GM12878 (cell line): ENCODE measurements around the gene PTPN22. TPM values are rescaled to one million over a fixed set of nuclear protein-coding genes. Genes with fewer than 3 reads are reported as not detected.

ENCODE experiments used
- BHLHE40 ChIP-seq, 2 experiments: fragments of 450-650 bp in 1 of 2; IDR thresholded peaks; 2 replicates each; pipeline ENCODE4 v1.6.1; 2011 to 2017; ENCODE audit warnings: low read depth in 2 of 2, borderline replicate concordance in 1 of 2, improper control_type of control experiment in 1 of 2, low read length in 1 of 2, mild to moderate bottlenecking in 1 of 2
- CEBPB ChIP-seq, 2 experiments: fragments of 150-350 bp in 1 of 2; IDR thresholded peaks; 2 replicates each; pipeline ENCODE4 v1.6.1; 2012 to 2014; ENCODE audit warnings: low read depth in 2 of 2, low read length in 2 of 2, borderline replicate concordance in 1 of 2, inconsistent platforms in 1 of 2
- IKZF1 ChIP-seq: fragments of 450-650 bp; conservative IDR thresholded peaks from 2 replicates; pipeline ENCODE4 v1.6.1; 2017; ENCODE audit warnings: antibody characterized with exemption, mild to moderate bottlenecking
- MTA2 ChIP-seq: fragments of 450-650 bp; IDR thresholded peaks from 2 replicates; pipeline ENCODE4 v1.6.1; 2016; ENCODE audit warnings: low read depth, mild to moderate bottlenecking, moderate library complexity
- NBN ChIP-seq: fragments of 450-650 bp; IDR thresholded peaks from 2 replicates; pipeline ENCODE4 v1.6.1; 2016
- NFIC ChIP-seq: IDR thresholded peaks from 2 replicates; pipeline ENCODE4 v1.6.1; 2012; ENCODE audit warnings: low read depth, mild to moderate bottlenecking, inconsistent platforms, low read length, moderate library complexity
- NRF1 ChIP-seq: conservative IDR thresholded peaks from 2 replicates; pipeline ENCODE4 v1.6.1; 2011; ENCODE audit warnings: mild to moderate bottlenecking, low read depth, low read length, improper control_type of control experiment
- PAX8 ChIP-seq: fragments of 450-650 bp; IDR thresholded peaks from 2 replicates; pipeline ENCODE4 v1.6.1; 2017; ENCODE audit warnings: mild to moderate bottlenecking, moderate library complexity
- RCOR1 ChIP-seq: conservative IDR thresholded peaks from 2 replicates; pipeline ENCODE4 v1.6.1; 2012; ENCODE audit warnings: low read depth, low read length, improper control_type of control experiment
- SREBF1 ChIP-seq: IDR thresholded peaks from 2 replicates; pipeline ENCODE4 v1.6.1; 2012; ENCODE audit warnings: mild to moderate bottlenecking, low read length
- STAT3 ChIP-seq: IDR thresholded peaks from 2 replicates; pipeline ENCODE4 v1.6.1; 2011; ENCODE audit warnings: low read depth, low read length, improper control_type of control experiment
- TAF1 ChIP-seq: IDR thresholded peaks from 2 replicates; pipeline ENCODE4 v1.6.1; 2011; ENCODE audit warnings: mild to moderate bottlenecking, low read depth, low read length, borderline replicate concordance
- TARDBP ChIP-seq: IDR thresholded peaks from 2 replicates; pipeline ENCODE4 v1.6.1; 2016; ENCODE audit warnings: borderline replicate concordance
- ZSCAN29 ChIP-seq: fragments of 450-650 bp; IDR thresholded peaks from 2 replicates; pipeline ENCODE4 v1.6.1; 2017; ENCODE audit warnings: mild to moderate bottlenecking, moderate library complexity
- polyA plus RNA-seq, 11 experiments: library from polyadenylated mRNA; depleted of rRNA in 4 of 11; unstranded in 6 of 11; stranded (reverse) in 5 of 11; fragments of >200 nt; fragmentation: Nextera tagmentation in 4 of 11; fragmentation: Illumina TruSeq in 1 of 11; extraction: Ambion mirVana in 4 of 11; extraction: Trizol in 1 of 11; gene quantifications; 1 replicate in 1 of 11; 2 replicates in 10 of 11; pipeline versions ENCODE4 v1.2.1 to v1.2.3, GENCODE V29; 2011 to 2016; ENCODE audit warnings: inconsistent platforms in 2 of 11, missing spikeins in 2 of 11, low read depth in 1 of 11
- total RNA-seq, 4 experiments: library from RNA; depleted of rRNA in 3 of 4; stranded (reverse); fragments of >200 nt in 3 of 4; fragmentation: Illumina TruSeq in 1 of 4; extraction: Trizol in 1 of 4; gene quantifications; 2 replicates each; pipeline versions ENCODE4 v1.2.1 to v1.2.3, GENCODE V29; 2013 to 2021
- TF ChIP-seq, protein P1 (sequence below): fragments of 150-350 bp; IDR thresholded peaks from 2 replicates; pipeline ENCODE4 v1.6.1; 2014; ENCODE audit warnings: mild to moderate bottlenecking, low read depth, low read length
- TF ChIP-seq, protein P2 (sequence below): fragments of 450-650 bp; IDR thresholded peaks from 2 replicates; pipeline ENCODE4 v1.6.1; 2018; ENCODE audit warnings: mild to moderate bottlenecking, low read depth, moderate library complexity; ENCODE audit not compliant: partially characterized antibody
- TF ChIP-seq, protein P3 (sequence below): IDR thresholded peaks from 2 replicates; pipeline ENCODE4 v1.6.1; 2012; ENCODE audit warnings: improper control_type of control experiment, low read depth, low read length; ENCODE audit not compliant: insufficient replicate concordance
- TF ChIP-seq, protein P4 (sequence below), 3 experiments: IDR thresholded peaks in 2 of 3; conservative IDR thresholded peaks in 1 of 3; 2 replicates each; pipeline ENCODE4 v1.5.1; 2011; ENCODE audit warnings: low read depth in 3 of 3, low read length in 3 of 3, mild to moderate bottlenecking in 3 of 3, control low read depth in 2 of 3, moderate library complexity in 2 of 3, inconsistent platforms in 1 of 3, mixed read lengths in 1 of 3; ENCODE audit not compliant: control insufficient read depth in 2 of 3, insufficient read depth in 1 of 3; ENCODE audit errors: extremely low read depth in 1 of 3

The PTPN22 gene
- total and polyA plus RNA-seq, 10 of the 15 experiments (the other 5 are each of a cell fraction or from before 2014, with no cell fraction given): 22.8 to 65.1 (median 44.9) TPM

- no peak for TF ChIP-seq RCOR1
- no peak for TF ChIP-seq ZSCAN29
- TF ChIP-seq PAX8: no peak
- no peak for TF ChIP-seq BHLHE40 (IDR thresholded peaks at IDR 0.05; ENCODE audit: borderline replicate concordance in 1 of 2, low read depth in 2 of 2, low read length in 1 of 2)
- TF ChIP-seq, protein P1, sequence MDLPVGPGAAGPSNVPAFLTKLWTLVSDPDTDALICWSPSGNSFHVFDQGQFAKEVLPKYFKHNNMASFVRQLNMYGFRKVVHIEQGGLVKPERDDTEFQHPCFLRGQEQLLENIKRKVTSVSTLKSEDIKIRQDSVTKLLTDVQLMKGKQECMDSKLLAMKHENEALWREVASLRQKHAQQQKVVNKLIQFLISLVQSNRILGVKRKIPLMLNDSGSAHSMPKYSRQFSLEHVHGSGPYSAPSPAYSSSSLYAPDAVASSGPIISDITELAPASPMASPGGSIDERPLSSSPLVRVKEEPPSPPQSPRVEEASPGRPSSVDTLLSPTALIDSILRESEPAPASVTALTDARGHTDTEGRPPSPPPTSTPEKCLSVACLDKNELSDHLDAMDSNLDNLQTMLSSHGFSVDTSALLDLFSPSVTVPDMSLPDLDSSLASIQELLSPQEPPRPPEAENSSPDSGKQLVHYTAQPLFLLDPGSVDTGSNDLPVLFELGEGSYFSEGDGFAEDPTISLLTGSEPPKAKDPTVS: no peak
- no peak for TF ChIP-seq SREBF1
- TF ChIP-seq CEBPB (IDR thresholded peaks at IDR 0.05; ENCODE audit: borderline replicate concordance in 1 of 2, low read depth in 2 of 2, low read length in 2 of 2): no peak
- TF ChIP-seq IKZF1: peak; percentile 39; the same call in 1 of the 2 replicates
- peak; percentile 18; the same call in 1 of the 2 replicates for TF ChIP-seq NBN
- TF ChIP-seq, protein P2, sequence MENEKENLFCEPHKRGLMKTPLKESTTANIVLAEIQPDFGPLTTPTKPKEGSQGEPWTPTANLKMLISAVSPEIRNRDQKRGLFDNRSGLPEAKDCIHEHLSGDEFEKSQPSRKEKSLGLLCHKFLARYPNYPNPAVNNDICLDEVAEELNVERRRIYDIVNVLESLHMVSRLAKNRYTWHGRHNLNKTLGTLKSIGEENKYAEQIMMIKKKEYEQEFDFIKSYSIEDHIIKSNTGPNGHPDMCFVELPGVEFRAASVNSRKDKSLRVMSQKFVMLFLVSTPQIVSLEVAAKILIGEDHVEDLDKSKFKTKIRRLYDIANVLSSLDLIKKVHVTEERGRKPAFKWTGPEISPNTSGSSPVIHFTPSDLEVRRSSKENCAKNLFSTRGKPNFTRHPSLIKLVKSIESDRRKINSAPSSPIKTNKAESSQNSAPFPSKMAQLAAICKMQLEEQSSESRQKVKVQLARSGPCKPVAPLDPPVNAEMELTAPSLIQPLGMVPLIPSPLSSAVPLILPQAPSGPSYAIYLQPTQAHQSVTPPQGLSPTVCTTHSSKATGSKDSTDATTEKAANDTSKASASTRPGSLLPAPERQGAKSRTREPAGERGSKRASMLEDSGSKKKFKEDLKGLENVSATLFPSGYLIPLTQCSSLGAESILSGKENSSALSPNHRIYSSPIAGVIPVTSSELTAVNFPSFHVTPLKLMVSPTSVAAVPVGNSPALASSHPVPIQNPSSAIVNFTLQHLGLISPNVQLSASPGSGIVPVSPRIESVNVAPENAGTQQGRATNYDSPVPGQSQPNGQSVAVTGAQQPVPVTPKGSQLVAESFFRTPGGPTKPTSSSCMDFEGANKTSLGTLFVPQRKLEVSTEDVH: no peak
- TF ChIP-seq, protein P3, sequence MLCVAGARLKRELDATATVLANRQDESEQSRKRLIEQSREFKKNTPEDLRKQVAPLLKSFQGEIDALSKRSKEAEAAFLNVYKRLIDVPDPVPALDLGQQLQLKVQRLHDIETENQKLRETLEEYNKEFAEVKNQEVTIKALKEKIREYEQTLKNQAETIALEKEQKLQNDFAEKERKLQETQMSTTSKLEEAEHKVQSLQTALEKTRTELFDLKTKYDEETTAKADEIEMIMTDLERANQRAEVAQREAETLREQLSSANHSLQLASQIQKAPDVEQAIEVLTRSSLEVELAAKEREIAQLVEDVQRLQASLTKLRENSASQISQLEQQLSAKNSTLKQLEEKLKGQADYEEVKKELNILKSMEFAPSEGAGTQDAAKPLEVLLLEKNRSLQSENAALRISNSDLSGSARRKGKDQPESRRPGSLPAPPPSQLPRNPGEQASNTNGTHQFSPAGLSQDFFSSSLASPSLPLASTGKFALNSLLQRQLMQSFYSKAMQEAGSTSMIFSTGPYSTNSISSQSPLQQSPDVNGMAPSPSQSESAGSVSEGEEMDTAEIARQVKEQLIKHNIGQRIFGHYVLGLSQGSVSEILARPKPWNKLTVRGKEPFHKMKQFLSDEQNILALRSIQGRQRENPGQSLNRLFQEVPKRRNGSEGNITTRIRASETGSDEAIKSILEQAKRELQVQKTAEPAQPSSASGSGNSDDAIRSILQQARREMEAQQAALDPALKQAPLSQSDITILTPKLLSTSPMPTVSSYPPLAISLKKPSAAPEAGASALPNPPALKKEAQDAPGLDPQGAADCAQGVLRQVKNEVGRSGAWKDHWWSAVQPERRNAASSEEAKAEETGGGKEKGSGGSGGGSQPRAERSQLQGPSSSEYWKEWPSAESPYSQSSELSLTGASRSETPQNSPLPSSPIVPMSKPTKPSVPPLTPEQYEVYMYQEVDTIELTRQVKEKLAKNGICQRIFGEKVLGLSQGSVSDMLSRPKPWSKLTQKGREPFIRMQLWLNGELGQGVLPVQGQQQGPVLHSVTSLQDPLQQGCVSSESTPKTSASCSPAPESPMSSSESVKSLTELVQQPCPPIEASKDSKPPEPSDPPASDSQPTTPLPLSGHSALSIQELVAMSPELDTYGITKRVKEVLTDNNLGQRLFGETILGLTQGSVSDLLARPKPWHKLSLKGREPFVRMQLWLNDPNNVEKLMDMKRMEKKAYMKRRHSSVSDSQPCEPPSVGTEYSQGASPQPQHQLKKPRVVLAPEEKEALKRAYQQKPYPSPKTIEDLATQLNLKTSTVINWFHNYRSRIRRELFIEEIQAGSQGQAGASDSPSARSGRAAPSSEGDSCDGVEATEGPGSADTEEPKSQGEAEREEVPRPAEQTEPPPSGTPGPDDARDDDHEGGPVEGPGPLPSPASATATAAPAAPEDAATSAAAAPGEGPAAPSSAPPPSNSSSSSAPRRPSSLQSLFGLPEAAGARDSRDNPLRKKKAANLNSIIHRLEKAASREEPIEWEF: no peak
- TF ChIP-seq TARDBP: no peak
- no peak for TF ChIP-seq STAT3
- TF ChIP-seq, protein P4, sequence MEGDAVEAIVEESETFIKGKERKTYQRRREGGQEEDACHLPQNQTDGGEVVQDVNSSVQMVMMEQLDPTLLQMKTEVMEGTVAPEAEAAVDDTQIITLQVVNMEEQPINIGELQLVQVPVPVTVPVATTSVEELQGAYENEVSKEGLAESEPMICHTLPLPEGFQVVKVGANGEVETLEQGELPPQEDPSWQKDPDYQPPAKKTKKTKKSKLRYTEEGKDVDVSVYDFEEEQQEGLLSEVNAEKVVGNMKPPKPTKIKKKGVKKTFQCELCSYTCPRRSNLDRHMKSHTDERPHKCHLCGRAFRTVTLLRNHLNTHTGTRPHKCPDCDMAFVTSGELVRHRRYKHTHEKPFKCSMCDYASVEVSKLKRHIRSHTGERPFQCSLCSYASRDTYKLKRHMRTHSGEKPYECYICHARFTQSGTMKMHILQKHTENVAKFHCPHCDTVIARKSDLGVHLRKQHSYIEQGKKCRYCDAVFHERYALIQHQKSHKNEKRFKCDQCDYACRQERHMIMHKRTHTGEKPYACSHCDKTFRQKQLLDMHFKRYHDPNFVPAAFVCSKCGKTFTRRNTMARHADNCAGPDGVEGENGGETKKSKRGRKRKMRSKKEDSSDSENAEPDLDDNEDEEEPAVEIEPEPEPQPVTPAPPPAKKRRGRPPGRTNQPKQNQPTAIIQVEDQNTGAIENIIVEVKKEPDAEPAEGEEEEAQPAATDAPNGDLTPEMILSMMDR (IDR thresholded peaks at IDR 0.05 in 2 of 3, conservative IDR thresholded peaks at IDR 0.05 in 1 of 3; ENCODE audit: control insufficient read depth in 2 of 3, extremely low read depth in 1 of 3, insufficient read depth in 1 of 3, low read depth in 3 of 3, low read length in 3 of 3): no peak
- TF ChIP-seq NFIC: no peak
- TF ChIP-seq MTA2: peak; percentile 79
- TF ChIP-seq NRF1: no peak
- no peak for TF ChIP-seq TAF1
Observed at GRCh38 chr1:113780374-113781146, 91.0 kb downstream of the PTPN22 start (continued).
